ENCODE data around the gene SOWAHC.
A peak's percentile ranks its signal among the peaks of the same experiment; 100 is the strongest.
"Not testable (repeated sequence)": the region's sequence is repeated elsewhere in the genome, so short reads cannot be mapped to it uniquely, and the experiment has no call there.

Gene SOWAHC

GRCh38 chr2:109607766-109608165 lies 6.4 kb upstream of the SOWAHC start:
- no peak for ATAC-seq
- no peak overlapping the region for H3K27ac Mint-ChIP-seq
- H3K27me3 Mint-ChIP-seq, result peaks cover 56% of the 10 kb centered on the region
- no peak overlapping the region for H3K4me3 Mint-ChIP-seq
- no peak for DNase-seq
- peaks cover 5% of the 10 kb centered on the region for H3K4me1 Mint-ChIP-seq
- H3K36me3 Mint-ChIP-seq (ENCODE audit: low read depth), result peaks cover under 1% of the 10 kb centered on the region
- H3K9me3 Mint-ChIP-seq, result no peaks in the 10 kb centered on the region

- ATAC-seq, result no peak
- no peak for DNase-seq
- no peaks in the 10 kb centered on the region for H3K9me3 Mint-ChIP-seq
- H3K27me3 Mint-ChIP-seq, result peaks cover 64% of the 10 kb centered on the region
- H3K4me1 Mint-ChIP-seq, result peaks cover 13% of the 10 kb centered on the region
- H3K36me3 Mint-ChIP-seq (ENCODE audit: low read depth), result peaks cover 6% of the 10 kb centered on the region
- H3K27ac Mint-ChIP-seq, result no peak overlapping the region
- H3K4me3 Mint-ChIP-seq, result no peak overlapping the region
Observed at GRCh38 chr2:109609352-109610024, 4.7 kb upstream of the SOWAHC start.

DNA sequence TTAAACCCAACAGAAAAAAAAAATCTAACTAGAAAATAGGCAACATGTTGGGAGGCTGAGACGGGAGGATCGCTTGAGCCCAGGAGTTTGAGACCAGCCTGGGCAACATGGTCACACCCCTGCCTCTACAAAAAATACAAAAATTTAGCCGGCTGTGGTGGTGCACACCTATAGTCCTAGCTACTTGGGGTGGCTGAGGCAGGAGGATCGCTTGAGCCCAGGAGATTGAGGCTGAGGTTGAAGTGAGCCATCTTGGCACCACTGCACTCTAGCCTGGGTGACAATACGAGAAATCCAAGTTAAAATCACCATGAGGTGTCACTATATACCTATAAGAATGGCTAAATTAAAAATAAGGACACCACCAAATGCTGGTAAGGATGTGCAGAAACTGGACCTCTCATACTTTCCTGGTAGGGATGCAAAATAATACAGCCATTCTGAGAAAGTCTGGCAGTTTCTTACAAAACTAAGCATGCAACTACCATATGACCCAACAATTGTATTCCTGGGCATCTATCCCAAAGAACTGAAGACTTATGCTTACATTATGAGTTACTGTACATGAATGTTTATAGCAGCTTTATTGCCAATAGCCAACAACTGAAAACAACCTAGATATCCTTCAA lies 2.6 kb upstream of the SOWAHC start:
- Mint-ChIP-seq H3K27ac (no peak overlapping the region), H3K36me3 (ENCODE audit: low read depth) (peaks cover 6% of the 10 kb centered on the region), H3K4me1 (peaks cover 15% of the 10 kb centered on the region), H3K9me3 (no peaks in the 10 kb centered on the region), H3K27me3 (peaks cover 70% of the 10 kb centered on the region), H3K4me3 (no peak overlapping the region)
- ATAC-seq, result no peak
- DNase-seq, result no peak

DNA sequence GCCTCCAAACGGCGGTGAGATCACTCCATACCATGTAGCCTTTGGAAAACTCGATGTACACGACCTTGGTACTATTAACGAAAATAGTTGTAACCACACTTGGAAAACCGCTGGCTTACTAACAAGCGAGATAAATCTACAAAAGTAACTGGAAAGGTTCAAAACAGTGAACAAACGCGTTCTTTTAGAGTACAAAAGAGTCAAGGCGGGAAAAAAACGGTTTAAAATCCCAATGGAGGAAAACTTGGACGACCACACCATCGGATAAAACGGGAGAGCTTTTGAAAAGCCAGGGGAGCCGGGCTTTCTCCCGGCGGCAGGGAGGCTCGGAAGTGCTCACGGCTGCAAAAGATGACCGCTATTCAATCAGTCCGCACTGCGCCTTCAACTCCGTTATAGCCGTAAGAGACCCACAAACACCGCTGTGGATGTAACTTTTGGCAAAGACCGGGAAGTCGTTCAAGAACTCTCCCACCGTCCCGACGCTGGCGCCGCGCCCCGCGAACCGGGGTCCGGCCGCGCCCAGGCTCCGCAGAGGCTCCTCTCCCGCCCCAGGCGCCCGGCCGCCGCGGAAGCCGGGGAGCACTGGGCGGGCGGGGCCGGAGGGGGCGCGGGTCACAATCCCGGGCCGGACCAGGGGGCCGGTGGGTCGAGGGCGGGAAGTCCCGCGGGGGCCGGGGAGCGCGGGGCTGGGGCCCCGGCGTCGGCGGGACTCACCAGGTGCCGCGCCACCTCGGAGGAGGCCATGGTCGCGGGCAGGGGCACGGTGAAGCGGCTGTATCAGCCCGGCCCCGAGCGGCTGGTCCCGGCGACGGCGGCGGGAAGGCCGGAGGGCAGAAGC lies 863 bp upstream of the SOWAHC start:
- Mint-ChIP-seq H3K36me3 (ENCODE audit: low read depth) (peaks cover 6% of the 10 kb centered on the region), H3K9me3 (no peaks in the 10 kb centered on the region), H3K27ac (no peak overlapping the region), H3K4me3 (peak overlapping the region; percentile 80), H3K4me1 (peaks cover 15% of the 10 kb centered on the region), H3K27me3 (peaks cover 76% of the 10 kb centered on the region)
- DNase-seq (peak; percentile 7), ATAC-seq (no peak)

- no peak for ATAC-seq
- peaks cover 6% of the 10 kb centered on the region for H3K36me3 Mint-ChIP-seq (ENCODE audit: low read depth)
- no peak overlapping the region for H3K4me3 Mint-ChIP-seq
- no peaks in the 10 kb centered on the region for H3K9me3 Mint-ChIP-seq
- H3K27me3 Mint-ChIP-seq, result peaks cover 76% of the 10 kb centered on the region
- no peak overlapping the region for H3K27ac Mint-ChIP-seq
- peaks cover 10% of the 10 kb centered on the region for H3K4me1 Mint-ChIP-seq
- DNase-seq, result no peak
Observed at GRCh38 chr2:109614715-109615636, 812 bp downstream of the SOWAHC start.

- DNase-seq, result no peak
- Mint-ChIP-seq H3K27me3 (peaks cover 71% of the 10 kb centered on the region), H3K9me3 (no peaks in the 10 kb centered on the region), H3K4me3 (no peak overlapping the region), H3K4me1 (peaks cover 10% of the 10 kb centered on the region), H3K36me3 (ENCODE audit: low read depth) (peaks cover 6% of the 10 kb centered on the region), H3K27ac (no peak overlapping the region)
- ATAC-seq, result no peak
Observed at GRCh38 chr2:109615637-109616144, 1.5 kb downstream of the SOWAHC start.

GRCh38 chr2:109616184-109616583 lies 2.0 kb downstream of the SOWAHC start:
- H3K36me3 Mint-ChIP-seq (ENCODE audit: low read depth), result peaks cover 6% of the 10 kb centered on the region
- H3K4me3 Mint-ChIP-seq, result no peak overlapping the region
- no peak for DNase-seq
- H3K4me1 Mint-ChIP-seq, result peaks cover 10% of the 10 kb centered on the region
- no peak overlapping the region for H3K27ac Mint-ChIP-seq
- H3K27me3 Mint-ChIP-seq, result peaks cover 66% of the 10 kb centered on the region
- ATAC-seq, result no peak
- H3K9me3 Mint-ChIP-seq, result no peaks in the 10 kb centered on the region

DNA sequence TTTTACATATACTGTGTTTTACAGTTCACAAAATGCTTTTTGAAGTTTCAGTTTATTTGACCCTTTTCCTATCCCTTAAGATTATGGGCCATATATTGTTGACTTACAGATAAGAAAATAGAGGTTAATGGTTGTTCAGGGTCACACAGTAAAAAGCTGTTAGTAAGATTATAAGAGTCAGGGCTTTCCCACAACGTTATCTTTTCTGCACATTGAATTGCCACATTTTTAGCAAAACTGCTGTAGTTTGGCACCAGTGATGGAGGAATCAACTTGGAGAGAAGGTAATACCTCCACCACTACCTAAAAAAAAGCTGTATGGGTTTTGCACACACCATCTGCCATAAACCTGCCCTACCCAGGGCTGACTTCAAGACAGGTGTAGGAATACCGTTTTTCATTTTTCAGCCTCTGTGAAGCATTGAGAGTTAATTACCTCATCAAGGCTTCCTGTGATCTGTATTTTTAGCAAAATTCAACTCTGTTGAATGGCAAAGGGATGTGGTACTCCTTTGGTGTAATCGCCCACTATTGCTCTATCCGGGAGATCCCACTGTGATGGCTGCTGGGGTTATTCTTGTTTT lies 5.0 kb downstream of the SOWAHC start:
- H3K9me3 Mint-ChIP-seq, result no peaks in the 10 kb centered on the region
- peaks cover 56% of the 10 kb centered on the region for H3K27me3 Mint-ChIP-seq
- no peak overlapping the region for H3K27ac Mint-ChIP-seq
- H3K36me3 Mint-ChIP-seq (ENCODE audit: low read depth), result no peaks in the 10 kb centered on the region
- H3K4me1 Mint-ChIP-seq, result peaks cover 2% of the 10 kb centered on the region
- no peak overlapping the region for H3K4me3 Mint-ChIP-seq
- no peak for ATAC-seq
- no peak for DNase-seq

DNA sequence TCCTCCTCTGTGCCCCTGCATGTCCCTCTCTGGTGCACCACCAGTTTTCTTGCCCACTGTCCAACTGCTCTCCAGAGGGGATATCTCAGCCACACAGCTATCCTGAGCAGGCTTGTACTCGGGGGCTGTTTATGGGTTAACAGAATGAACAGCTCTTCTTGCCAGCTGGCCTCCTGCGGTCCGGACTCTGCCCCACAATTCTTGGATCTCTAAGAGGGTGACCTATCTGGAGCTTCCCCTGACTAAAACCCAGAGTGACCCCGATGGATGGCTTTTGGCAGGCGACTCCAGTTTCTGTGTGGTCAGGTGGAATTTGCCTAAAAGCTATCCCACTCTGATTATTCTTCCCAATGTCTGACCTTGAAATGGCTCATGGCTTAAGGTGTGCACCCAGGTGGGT lies 9.1 kb downstream of the SOWAHC start:
- no peaks in the 10 kb centered on the region for H3K4me1 Mint-ChIP-seq
- no peak overlapping the region for H3K27ac Mint-ChIP-seq
- no peak for ATAC-seq
- peaks cover 38% of the 10 kb centered on the region for H3K27me3 Mint-ChIP-seq
- no peaks in the 10 kb centered on the region for H3K9me3 Mint-ChIP-seq
- DNase-seq, result no peak
- no peak overlapping the region for H3K4me3 Mint-ChIP-seq
- no peaks in the 10 kb centered on the region for H3K36me3 Mint-ChIP-seq (ENCODE audit: low read depth)

GRCh38 chr2:109623923-109624322 lies 9.8 kb downstream of the SOWAHC start:
- ATAC-seq, result no peak
- Mint-ChIP-seq H3K27ac (no peak overlapping the region), H3K36me3 (ENCODE audit: low read depth) (no peaks in the 10 kb centered on the region), H3K27me3 (peaks cover 31% of the 10 kb centered on the region), H3K4me3 (no peak overlapping the region), H3K4me1 (no peaks in the 10 kb centered on the region), H3K9me3 (no peaks in the 10 kb centered on the region)
- DNase-seq, result no peak

DNA sequence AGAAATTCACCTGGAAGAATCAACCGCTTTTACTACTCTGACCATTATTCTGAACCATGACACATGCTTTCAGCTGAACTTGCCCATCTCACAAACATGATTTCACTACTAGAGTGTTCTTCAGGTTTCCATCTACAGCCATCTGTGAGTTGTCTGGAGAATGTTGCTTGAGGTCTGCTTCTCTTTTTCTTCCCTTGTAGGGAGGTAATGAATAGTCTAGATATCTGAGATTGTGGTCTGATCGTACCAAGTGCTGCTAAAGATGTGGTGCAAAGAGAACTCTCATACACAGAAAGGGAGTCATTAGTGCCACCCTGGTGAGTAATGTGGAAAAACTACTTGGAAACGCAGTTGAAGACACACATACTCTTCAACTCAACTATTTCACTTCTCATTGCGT lies 10.2 kb downstream of the SOWAHC start:
- no peaks in the 10 kb centered on the region for H3K9me3 Mint-ChIP-seq
- ATAC-seq (peak; percentile 4), DNase-seq (no peak)
- H3K4me3 Mint-ChIP-seq, result no peak overlapping the region
- peaks cover 27% of the 10 kb centered on the region for H3K27me3 Mint-ChIP-seq
- no peaks in the 10 kb centered on the region for H3K4me1 Mint-ChIP-seq
- H3K36me3 Mint-ChIP-seq (ENCODE audit: low read depth), result no peaks in the 10 kb centered on the region
- no peak overlapping the region for H3K27ac Mint-ChIP-seq

GRCh38 chr2:109628321-109628720 lies 14.2 kb downstream of the SOWAHC start:
- not testable (repeated sequence) for DNase-seq; H3K27ac Mint-ChIP-seq; ATAC-seq; H3K4me1 Mint-ChIP-seq; H3K4me3 Mint-ChIP-seq; H3K9me3 Mint-ChIP-seq; H3K36me3 Mint-ChIP-seq (ENCODE audit: low read depth)
- H3K27me3 Mint-ChIP-seq, result peaks cover 15% of the 10 kb centered on the region

GRCh38 chr2:109629867-109630266 lies 15.7 kb downstream of the SOWAHC start:
- Mint-ChIP-seq H3K27me3 (peaks cover 14% of the 10 kb centered on the region), H3K4me3 (no peak overlapping the region), H3K4me1 (no peaks in the 10 kb centered on the region), H3K27ac (no peak overlapping the region), H3K36me3 (ENCODE audit: low read depth) (no peaks in the 10 kb centered on the region), H3K9me3 (no peaks in the 10 kb centered on the region)
- DNase-seq (no peak), ATAC-seq (no peak)
